ENCODE measurements around the gene FAM83G.

Gene FAM83G

DNA sequence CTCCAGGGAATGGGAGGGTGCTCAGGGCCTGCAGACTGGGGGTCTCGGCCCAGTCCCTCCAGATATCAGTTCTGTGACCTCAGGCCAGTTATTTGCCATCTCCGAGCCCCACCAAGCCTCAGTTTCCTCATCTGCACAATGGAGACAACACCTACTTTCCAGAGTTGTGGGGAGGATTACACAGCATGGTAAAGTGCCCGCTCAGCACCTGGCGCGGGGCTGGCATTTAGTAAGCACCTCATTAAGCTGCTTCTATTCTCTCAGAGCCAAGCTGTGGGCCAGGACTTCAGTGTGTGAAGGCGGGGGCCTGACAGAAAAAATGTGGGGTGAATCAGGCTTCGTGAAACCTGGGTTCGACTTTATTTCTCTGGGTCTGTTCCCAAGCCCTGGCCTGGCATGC lies 5.2 kb downstream of the FAM83G start:
- H3K4me3 ChIP-seq (replicated peaks; ENCODE audit: low read depth, low read length), result no peak overlapping the region
- TF ChIP-seq, protein P1, sequence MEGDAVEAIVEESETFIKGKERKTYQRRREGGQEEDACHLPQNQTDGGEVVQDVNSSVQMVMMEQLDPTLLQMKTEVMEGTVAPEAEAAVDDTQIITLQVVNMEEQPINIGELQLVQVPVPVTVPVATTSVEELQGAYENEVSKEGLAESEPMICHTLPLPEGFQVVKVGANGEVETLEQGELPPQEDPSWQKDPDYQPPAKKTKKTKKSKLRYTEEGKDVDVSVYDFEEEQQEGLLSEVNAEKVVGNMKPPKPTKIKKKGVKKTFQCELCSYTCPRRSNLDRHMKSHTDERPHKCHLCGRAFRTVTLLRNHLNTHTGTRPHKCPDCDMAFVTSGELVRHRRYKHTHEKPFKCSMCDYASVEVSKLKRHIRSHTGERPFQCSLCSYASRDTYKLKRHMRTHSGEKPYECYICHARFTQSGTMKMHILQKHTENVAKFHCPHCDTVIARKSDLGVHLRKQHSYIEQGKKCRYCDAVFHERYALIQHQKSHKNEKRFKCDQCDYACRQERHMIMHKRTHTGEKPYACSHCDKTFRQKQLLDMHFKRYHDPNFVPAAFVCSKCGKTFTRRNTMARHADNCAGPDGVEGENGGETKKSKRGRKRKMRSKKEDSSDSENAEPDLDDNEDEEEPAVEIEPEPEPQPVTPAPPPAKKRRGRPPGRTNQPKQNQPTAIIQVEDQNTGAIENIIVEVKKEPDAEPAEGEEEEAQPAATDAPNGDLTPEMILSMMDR (IDR thresholded peaks at IDR 0.05; ENCODE audit: low read length, missing control alignments), result no peak
- DNase-seq (ENCODE audit: low read depth), result no peak

DNA sequence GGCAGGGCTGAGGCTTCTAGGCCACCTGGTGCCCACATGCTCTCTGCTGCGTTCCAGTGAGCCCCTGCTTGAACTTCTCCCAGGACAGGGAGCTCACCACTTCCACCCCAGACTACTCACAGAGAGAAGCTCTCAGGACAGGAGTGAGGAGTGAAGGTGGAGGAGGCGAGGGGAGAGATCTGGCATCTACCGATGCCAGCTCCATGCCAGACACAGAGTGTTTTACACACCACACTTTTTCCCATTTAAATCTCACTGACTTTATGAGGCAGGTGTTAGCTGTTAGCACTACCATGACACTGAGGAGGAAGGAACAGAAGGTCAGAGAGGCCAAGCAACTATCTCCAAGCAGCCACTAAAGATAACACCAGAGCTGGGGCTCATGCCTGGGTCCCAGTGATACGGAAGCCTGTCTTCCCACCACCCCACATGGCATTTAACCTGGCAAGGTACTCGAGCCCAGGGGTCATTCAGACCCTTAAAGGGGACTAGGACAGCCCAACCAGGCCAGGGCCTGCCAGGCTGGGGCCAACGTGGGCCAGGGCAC lies 6.8 kb downstream of the FAM83G start:
- H3K4me3 ChIP-seq (replicated peaks; ENCODE audit: low read depth, low read length), result no peak overlapping the region
- no peak for DNase-seq (ENCODE audit: low read depth)
- TF ChIP-seq, protein P1 (IDR thresholded peaks at IDR 0.05; ENCODE audit: low read length, missing control alignments), result no peak

DNA sequence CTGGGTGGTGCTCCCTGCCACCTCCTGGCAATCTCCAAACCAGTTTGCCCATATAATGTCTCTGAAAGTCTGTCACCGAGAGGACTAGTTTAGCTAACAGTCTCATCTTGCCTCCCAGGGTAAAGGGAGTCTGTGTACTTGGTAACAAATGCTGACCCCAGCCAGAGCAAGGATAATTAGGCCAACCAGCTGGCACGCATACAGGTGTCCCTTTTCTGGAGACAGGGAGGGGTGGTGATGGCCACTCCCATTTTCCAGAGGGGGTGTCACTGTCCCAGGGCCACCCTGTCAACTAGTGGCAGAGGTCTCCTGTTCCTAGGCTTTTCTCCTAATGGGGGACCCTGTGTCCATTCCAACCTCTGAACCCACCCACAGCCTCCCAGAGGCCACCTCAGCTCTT lies 8.1 kb downstream of the FAM83G start:
- DNase-seq (ENCODE audit: low read depth), result no peak
- H3K4me3 ChIP-seq (replicated peaks; ENCODE audit: low read depth, low read length), result no peak overlapping the region
- TF ChIP-seq, protein P1 (IDR thresholded peaks at IDR 0.05; ENCODE audit: low read length, missing control alignments), result no peak

DNA sequence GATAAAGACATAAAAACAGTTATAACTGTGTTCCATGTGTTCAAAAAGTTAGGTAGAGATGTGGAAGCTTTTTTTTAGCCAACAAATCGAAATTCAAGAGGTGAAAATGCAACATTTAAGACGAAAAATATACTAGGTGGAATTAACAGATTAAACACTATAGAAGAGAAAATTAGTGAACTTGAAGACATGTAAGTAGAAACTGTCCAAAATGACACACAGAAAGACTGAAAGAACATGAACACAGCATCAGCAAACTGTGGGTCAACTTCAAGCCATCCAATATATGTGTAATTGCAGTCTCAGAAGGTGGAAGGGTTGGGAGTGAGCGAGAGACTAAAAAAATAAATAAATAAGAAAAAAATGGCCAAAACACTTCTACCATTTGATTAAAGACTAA lies 9.3 kb downstream of the FAM83G start:
- TF ChIP-seq, protein P1 (IDR thresholded peaks at IDR 0.05; ENCODE audit: low read length, missing control alignments), result no peak
- DNase-seq (ENCODE audit: low read depth), result no peak
- no peak overlapping the region for H3K4me3 ChIP-seq (replicated peaks; ENCODE audit: low read depth, low read length)

DNA sequence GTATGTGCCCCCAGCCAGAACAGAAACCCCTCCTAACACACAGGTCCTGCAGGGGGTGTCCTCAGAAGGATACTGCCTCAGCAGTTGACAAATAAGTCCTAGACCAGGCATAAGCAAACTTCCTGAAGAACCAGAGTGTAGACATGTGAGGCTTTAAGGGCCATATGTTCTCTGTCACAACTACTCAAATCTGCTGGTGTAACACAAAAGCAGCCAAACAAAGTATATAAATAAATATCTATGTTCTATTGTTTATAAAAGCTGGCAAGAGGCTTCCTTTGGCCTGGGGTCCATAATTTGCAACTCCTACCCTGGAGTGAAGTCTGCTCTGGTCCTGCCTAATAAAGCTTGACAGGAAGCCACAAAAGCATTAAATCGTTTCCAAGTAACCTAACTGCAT lies 9.9 kb downstream of the FAM83G start:
- peak; percentile 52 for DNase-seq (ENCODE audit: low read depth)
- H3K4me3 ChIP-seq (replicated peaks; ENCODE audit: low read depth, low read length), result no peak overlapping the region
- TF ChIP-seq, protein P1 (IDR thresholded peaks at IDR 0.05; ENCODE audit: low read length, missing control alignments), result no peak

DNA sequence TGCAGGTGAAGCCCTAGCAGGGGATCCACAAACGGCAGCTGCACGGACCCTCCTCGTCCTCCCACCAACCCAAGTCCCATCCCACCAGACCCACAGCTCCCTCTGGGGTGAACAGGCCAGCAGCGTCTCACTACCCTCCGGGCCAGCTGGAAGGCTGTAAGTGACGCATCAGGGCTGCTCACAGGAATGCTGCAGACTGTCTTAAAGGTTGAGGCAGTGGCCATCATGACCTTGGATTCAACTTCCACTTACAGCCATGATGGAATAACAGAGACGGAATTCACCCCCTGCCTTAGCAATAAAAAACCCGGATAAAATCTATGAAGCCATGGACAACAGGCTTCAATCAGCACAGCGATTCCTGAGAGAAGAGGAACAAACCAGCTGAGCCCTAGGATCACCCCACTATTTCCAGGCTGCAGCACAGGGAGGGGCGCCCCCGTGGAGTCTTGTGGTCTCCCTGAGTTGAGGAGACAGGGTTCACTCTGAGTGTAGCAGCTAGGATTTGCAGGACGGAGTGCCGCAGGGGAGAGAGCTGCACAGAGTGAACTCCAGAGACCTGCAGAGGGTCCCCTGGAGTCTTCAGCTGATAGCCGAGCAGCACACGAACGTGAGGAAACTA lies 10.5 kb downstream of the FAM83G start:
- TF ChIP-seq, protein P1 (IDR thresholded peaks at IDR 0.05; ENCODE audit: low read length, missing control alignments), result no peak
- H3K4me3 ChIP-seq (replicated peaks; ENCODE audit: low read depth, low read length), result no peak overlapping the region
- DNase-seq (ENCODE audit: low read depth), result peak; percentile 49
